Omental fat pad (tissue), 4 donors: ENCODE measurements around the gene LATS2. TPM values are rescaled to one million over a fixed set of nuclear protein-coding genes. Genes with fewer than 3 reads are reported as not detected.

Experiments
- ATAC-seq: fragments of 150-250 bp; one replicate; pipeline ENCODE4 v1.9.1; 2016; ENCODE audit warnings: mild to moderate bottlenecking, moderate library complexity; ENCODE audit not compliant: low FRiP score
- DNase-seq: peaks from one replicate; pipeline ENCODE4 v3.0.0-alpha.2; 2019; ENCODE audit warnings: low spot score
- CTCF ChIP-seq, 3 donors: fragments of 450-650 bp; IDR thresholded peaks; one replicate each; pipeline ENCODE4 v1.5.1; 2016 to 2017; ENCODE audit warnings: antibody characterized with exemption in 3 of 3, mild to moderate bottlenecking in 3 of 3, moderate library complexity in 2 of 3
- total RNA-seq, 4 donors: library from RNA; depleted of rRNA; stranded (reverse); fragments of >200 nt; gene quantifications; one replicate each; pipeline ENCODE4 v1.1.0, GENCODE V29; 2016

The LATS2 gene
- total RNA-seq, 4 donors from 2014 or later, result 27.6 to 48.0 (median 36.4) TPM

GRCh38 chr13:21100211-21100610, 38.8 kb upstream of the LATS2 start:
- DNase-seq (no peak), ATAC-seq (no peak)
- no peak for TF ChIP-seq CTCF (IDR thresholded peaks at IDR 0.05)

- TF ChIP-seq CTCF (IDR thresholded peaks at IDR 0.05), result no peak
- DNase-seq, result no peak
- no peak for ATAC-seq
Measured at GRCh38 chr13:21095311-21095710, 33.9 kb upstream of the LATS2 start.

GRCh38 chr13:21089830-21090229, 28.4 kb upstream of the LATS2 start:
- TF ChIP-seq CTCF (IDR thresholded peaks at IDR 0.05), result no peak
- no peak for ATAC-seq
- no peak for DNase-seq

- ATAC-seq (no peak), DNase-seq (no peak)
- no peak for TF ChIP-seq CTCF (IDR thresholded peaks at IDR 0.05)
Measured at GRCh38 chr13:21088534-21088933, 27.1 kb upstream of the LATS2 start.

GRCh38 chr13:21086929-21087328, 25.5 kb upstream of the LATS2 start:
- no peak for TF ChIP-seq CTCF (IDR thresholded peaks at IDR 0.05)
- ATAC-seq, result no peak

GRCh38 chr13:21081926-21082325, 20.5 kb upstream of the LATS2 start:
- ATAC-seq, result no peak
- TF ChIP-seq CTCF (IDR thresholded peaks at IDR 0.05), result no peak
- no peak for DNase-seq

More at GRCh38 chr13:21086929-21087328, 25.5 kb upstream of the LATS2 start:
- no peak for DNase-seq

- ATAC-seq (no peak), DNase-seq (no peak)
- TF ChIP-seq CTCF (IDR thresholded peaks at IDR 0.05), result no peak
Measured at GRCh38 chr13:21080593-21080891, 19.2 kb upstream of the LATS2 start.
